Stimulated activated CD4-positive, alpha-beta T cell treated with anti-CD3 and anti-CD28 coated beads, Interleukin-1b, Interleukin-23, amount 100 ng/mL, for 24 hours (primary cell): Measurements from ENCODE around the gene ASCL1.

Source experiments
- DNase-seq, 4 experiments: peaks; one replicate each; pipeline ENCODE4 v3.0.0-alpha.2; 2020; ENCODE audit warnings: low read depth in 4 of 4, low spot score in 1 of 4

ASCL1 gene

GRCh38 chr12:102957339-102958050 is at the start of gene ASCL1:
Gene ASCL1 (plus strand): TSS chr12:102957674. CDS start chr12:102958245, 571 bp downstream.
- no peak for DNase-seq

DNA sequence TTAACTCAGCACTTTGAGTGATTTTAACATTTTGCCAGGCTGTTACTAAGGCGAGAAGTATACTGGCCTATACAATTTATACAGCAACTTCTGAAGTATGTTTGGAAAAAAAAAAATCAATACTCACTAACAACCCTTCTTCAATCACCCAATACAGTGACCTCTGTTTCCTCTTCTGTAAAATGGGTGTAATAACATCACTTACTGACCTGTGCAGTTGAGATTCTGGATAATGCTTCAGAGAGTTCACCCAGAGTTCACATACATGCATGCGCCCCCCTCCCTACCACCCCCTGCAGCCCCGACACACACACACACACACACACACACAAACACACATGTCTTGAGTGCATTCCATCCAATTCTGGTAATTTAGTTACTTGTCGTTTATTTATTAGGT is 49.6 kb upstream of the ASCL1 start:
- no peak for DNase-seq

- DNase-seq: no peak
These were observed 47.3 kb upstream of the ASCL1 start for GRCh38 chr12:102910137-102910536.

DNA sequence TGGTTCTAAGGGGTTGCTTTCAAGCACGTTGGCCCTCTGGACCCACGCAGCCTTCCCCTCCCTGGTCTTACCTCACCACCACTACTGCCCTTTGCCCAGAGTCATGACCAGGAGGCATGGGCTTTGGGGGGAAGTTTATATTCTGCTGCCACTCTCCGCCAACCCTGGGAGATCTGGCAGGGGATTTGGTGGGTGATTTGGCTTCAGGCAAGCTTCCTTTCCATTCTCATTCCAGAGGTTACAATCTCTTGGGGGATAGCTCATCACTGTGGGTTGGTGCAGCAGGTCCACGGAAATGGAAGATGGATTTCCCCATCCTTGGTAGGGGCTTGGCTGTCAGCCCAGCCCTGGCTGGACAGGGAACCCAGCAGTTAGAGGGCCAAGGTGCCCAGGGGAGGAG is 46.7 kb upstream of the ASCL1 start:
- no peak for DNase-seq

GRCh38 chr12:102911320-102911719 is 46.2 kb upstream of the ASCL1 start:
- no peak for DNase-seq

DNA sequence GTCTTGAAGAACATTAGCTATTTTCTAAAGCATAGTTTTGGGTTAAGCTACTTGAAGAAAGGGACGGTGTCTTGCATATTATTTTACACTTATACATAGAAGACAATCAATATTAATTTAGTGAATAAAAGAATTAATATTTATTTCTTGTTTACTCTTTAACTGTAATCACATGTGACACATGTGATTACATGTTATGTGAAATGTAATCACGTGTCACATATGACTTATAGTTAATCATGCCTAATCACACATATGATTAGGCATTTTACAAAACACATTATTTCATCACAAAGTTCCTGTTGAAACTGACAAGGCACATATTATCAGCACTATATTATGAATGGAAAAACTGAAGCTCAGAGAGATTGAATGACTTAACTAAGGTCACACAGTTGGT is 45.2 kb upstream of the ASCL1 start:
- no peak for DNase-seq

GRCh38 chr12:102913453-102914226 is 43.8 kb upstream of the ASCL1 start:
- DNase-seq: no peak

DNA sequence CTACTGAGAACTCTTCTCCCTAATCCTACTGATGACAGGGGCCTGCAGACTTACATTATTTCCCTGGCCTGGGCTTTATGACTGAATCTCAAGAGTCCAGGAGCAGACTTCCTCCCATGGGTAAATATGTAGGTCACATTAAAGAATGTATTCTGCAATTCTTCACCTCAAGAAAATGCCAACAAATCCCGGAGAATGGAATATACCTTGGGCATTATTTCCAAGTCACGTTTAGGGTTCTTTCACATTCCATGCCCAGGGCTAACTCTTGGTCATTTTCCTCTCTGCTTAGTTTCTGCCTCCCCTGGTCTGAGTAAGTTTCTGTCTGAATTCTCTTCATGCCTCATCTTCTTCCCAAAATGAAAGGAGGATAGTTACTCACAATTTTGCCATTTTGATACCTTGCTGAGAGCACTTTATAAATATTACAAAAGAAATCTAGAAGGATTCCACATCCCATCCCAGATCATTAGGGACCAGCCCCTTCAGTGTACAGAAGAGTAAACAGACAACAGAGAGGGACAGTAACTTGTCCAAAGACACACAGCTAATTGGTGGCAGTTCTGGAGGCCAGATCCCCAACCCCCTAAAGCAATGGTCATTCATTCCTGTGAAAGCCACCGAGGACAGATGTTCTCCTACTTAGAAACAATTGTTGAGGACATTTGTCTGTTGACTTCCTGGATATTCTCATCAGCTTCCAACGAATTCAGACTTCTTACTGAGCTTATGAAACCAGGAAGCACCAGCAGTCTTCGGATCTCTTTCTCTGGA is 41.0 kb upstream of the ASCL1 start:
- DNase-seq: no peak

DNA sequence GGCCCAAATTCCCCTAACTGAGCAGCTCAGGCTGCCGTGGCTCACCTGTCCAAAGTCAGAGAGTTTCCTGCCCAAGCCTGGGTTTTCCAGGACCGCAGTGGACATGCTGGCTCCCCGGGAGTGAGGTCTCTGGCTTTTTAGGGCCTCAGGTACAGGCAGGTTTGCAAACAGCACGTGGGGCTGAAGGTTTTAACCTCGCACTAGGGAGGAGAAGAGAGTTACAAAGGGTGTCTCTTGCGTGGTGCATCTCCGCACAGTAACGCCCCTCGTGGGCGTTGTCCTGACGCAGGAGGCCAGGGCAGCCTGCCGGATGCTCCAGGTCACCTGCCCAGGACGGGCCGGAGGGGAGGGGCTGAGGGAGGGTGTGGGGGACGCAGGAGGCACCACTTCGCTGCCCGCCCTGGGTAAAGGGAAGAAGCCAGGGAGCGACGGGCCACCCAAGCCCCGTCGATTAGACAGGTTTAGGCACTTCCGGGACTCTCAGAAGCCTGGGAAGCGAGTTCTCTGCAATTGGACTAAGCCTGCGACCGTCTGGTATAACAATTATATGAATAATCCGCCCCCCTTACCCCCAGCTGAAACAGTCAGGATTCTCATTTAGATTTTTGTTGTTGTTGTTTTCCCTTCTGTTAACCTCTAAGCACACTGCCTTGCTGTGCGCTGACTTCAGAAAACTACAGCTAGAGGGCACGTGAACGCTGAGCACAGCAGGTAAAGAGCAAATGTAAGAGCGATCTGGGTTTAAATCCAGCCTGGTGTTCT is 40.3 kb upstream of the ASCL1 start, which contains the start of gene PAH:
Gene PAH (minus strand): TSS at position 219 of the 762 bp plus-strand sequence. CDS start 114 bp downstream, at position 105.
- no peak for DNase-seq

DNA sequence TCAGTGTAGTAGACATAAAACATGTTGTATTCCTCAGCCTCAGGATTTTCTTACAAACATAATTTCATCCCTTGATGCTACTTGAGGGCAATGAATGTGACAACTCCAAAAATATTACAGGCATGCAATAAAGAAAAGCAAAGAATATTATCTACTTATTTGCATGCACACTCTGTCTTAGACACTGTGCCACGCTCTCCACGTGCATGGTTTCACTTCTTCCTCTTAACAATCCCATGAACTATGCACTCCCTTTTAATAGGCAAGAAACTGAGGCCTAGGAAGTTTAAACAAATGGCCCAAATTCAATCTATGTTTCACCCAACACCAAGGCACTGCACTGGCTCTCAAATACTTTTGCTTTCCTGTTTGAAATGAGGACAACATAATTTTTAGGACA is 38.6 kb upstream of the ASCL1 start:
- DNase-seq: no peak

DNA sequence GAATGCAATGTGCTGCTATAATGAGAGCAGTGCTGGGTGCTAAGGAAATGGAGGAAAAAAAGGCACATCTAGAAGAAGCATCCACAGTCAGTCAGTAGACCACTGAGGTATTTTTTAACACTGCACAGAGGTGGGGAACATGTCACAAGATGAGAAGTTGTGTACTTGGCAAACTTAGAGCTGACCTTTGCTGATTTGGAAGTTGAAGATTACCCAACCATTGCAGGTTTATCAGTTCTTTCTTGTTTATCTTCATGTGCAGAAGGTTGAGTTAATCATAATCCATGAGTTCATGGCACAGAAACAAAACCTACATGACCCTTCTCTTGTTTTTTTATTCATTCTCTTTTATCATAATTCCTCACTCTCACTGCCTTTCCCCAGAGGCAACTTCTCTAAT is 37.2 kb upstream of the ASCL1 start:
- DNase-seq: no peak

- no peak for DNase-seq
These were observed 36.2 kb upstream of the ASCL1 start for GRCh38 chr12:102921240-102921639.

- DNase-seq: no peak
These were observed 30.3 kb upstream of the ASCL1 start for GRCh38 chr12:102927220-102927619.

- DNase-seq: no peak
These were observed 24.3 kb upstream of the ASCL1 start for GRCh38 chr12:102933168-102933567.

DNA sequence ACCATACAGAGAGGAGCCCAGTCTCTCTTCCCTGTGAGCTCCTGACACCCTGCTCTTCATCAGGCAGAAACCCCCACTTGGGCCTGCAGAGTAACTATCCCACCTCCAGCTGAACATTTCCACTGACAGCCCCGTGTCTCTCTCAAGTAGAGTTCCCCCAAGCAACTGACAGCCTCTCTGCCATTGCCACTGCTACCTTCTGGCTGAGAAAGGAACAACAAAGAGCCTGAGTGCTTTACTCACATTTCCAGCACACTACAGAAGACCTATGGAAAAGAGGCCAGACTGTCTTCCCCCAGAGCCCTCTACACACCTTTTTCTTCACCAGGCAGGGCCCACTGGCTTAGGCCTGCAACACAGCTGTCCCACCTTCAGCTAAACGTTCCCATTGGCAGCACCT is 18.4 kb upstream of the ASCL1 start:
- DNase-seq: no peak

- DNase-seq: no peak
These were observed 17.7 kb upstream of the ASCL1 start for GRCh38 chr12:102939670-102940222.

GRCh38 chr12:102946042-102946441 is 11.4 kb upstream of the ASCL1 start:
- no peak for DNase-seq

GRCh38 chr12:102948941-102949352 is 8.5 kb upstream of the ASCL1 start:
- peak in 3 of 4 experiments; percentile 10 to 36 (median 32) for DNase-seq

DNA sequence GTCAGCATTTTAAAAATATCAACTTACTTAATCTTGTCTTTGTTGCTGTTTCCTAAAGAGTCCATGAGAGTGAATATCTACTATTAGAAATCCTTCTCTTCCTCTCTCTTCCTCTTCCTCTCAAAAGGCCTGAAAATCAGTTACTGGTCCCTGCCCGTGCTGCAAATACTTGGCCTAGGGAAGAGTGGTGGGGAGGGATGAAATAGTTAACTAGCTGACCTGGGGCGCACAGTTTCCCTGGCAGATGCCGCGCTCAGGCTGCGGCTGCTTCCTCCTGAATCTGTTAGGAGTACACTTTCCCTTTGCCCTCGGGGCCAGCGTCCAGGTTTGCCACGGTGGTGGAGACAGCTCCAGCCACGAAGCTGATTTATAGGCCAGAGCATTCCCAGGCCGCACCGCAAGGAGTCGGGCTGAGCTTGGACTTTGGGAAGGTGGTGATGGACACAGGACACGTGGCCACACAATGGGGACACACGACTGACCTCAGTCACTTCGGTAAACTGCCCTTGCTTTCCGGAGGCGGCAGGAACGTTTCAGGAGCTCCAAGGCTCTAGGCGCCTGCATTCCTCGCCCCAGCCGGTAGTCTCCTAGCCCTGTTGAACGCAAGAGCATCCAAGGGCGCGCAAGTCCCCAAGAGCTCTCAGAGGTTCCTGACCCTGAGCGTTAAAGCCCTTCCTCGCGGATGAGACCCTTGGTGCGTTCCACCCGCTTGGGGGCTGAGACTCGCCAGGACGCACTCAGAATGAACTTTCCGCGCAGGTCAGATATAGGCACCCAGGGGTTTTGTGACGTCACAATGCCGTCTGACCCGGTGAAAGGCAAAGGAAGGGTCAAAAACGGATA is 7.1 kb upstream of the ASCL1 start:
- no peak for DNase-seq
